Caco-2 (cell line): ENCODE results near the gene ITGB6. TPM values are rescaled to one million over a fixed set of nuclear protein-coding genes. Genes with fewer than 3 reads are reported as not detected.

Experiments
- BruUV-seq: library from RNA; stranded (reverse); fragments of 400-500 nt; replicated peaks from 2 replicates; lab custom pipeline; 2021; lab: Mats Ljungman, UMichigan
- CTCF ChIA-PET: fragments of 300-600 bp; sonication (Branson Sonifier 250); formaldehyde crosslinking; loops from one replicate; lab custom pipeline; 2022; ENCODE audit warnings: antibody characterized with exemption; lab: Charles Lee
- POLR2A ChIA-PET: fragments of 300-600 bp; sonication (Branson Sonifier 250); formaldehyde crosslinking; loops from one replicate; lab custom pipeline; 2022; ENCODE audit warnings: antibody characterized with exemption; lab: Charles Lee
- DNase-seq, 2 experiments: peaks; one replicate each; pipeline versions ENCODE4 v3.0.0 to v3.0.0-alpha.2; 2020 to 2022
- H3K27me3 ChIP-seq: replicated peaks from 2 replicates; pipeline ENCODE4 v1.6.0; 2011; ENCODE audit warnings: low read length; ENCODE audit not compliant: control insufficient read depth, insufficient read depth
- H3K36me3 ChIP-seq: 2 replicates; pipeline ENCODE4 v1.5.1; 2011; ENCODE audit warnings: low read length; ENCODE audit not compliant: control insufficient read depth, insufficient read depth
- H3K4me1 ChIP-seq: fragments of 250-450 bp; sonication (Bioruptor Pico); 2 replicates; pipeline ENCODE4 v1.5.1; 2020; ENCODE audit warnings: mild to moderate bottlenecking
- H3K4me3 ChIP-seq: 2 replicates; pipeline ENCODE4 v1.5.1; 2011; ENCODE audit warnings: low read depth, mild to moderate bottlenecking, control low read depth, low read length
- H3K9me3 ChIP-seq: fragments of 250-450 bp; sonication (Bioruptor Pico); 2 replicates; pipeline ENCODE4 v1.5.1; 2020; ENCODE audit warnings: mild to moderate bottlenecking, moderate library complexity
- H3K27ac Mint-ChIP-seq: one replicate; pipeline ENCODE4 v1.8.0; 2022; ENCODE audit warnings: mixed read lengths; ENCODE audit not compliant: unreplicated experiment
- H3K27me3 Mint-ChIP-seq: one replicate; pipeline ENCODE4 v1.8.0; 2022; ENCODE audit warnings: mixed read lengths; ENCODE audit not compliant: insufficient read depth, unreplicated experiment
- H3K36me3 Mint-ChIP-seq: one replicate; pipeline ENCODE4 v1.8.0; 2022; ENCODE audit warnings: mild to moderate bottlenecking, mixed read lengths; ENCODE audit not compliant: insufficient read depth, unreplicated experiment
- H3K4me1 Mint-ChIP-seq: one replicate; pipeline ENCODE4 v1.8.0; 2022; ENCODE audit warnings: low read depth, mixed read lengths; ENCODE audit not compliant: unreplicated experiment
- H3K4me3 Mint-ChIP-seq: one replicate; pipeline ENCODE4 v1.8.0; 2022; ENCODE audit warnings: mild to moderate bottlenecking, moderate library complexity, mixed read lengths; ENCODE audit not compliant: unreplicated experiment
- H3K9me3 Mint-ChIP-seq: one replicate; pipeline ENCODE4 v1.8.0; 2022; ENCODE audit warnings: mixed read lengths; ENCODE audit not compliant: unreplicated experiment
- CTCF ChIP-seq, 2 experiments: fragments of 200-600 bp in 1 of 2; IDR thresholded peaks; 1 replicate in 1 of 2; 2 replicates in 1 of 2; pipeline versions ENCODE4 v1.5.1 to v1.8.0; 2011 to 2022; ENCODE audit warnings: antibody characterized with exemption in 1 of 2, control low read depth in 1 of 2, inconsistent platforms in 1 of 2, low read depth in 1 of 2, low read length in 1 of 2, mild to moderate bottlenecking in 1 of 2, moderate library complexity in 1 of 2; ENCODE audit not compliant: insufficient read depth in 1 of 2, severe bottlenecking in 1 of 2, unreplicated experiment in 1 of 2
- intact Hi-C: fragments of 100-400 bp; cut with micrococcal nuclease; formaldehyde crosslinking; loops from one replicate; pipeline ENCODE4 v1.10.0; 2022; ENCODE audit not compliant: unreplicated experiment
- total RNA-seq: library from RNA; stranded (reverse); gene quantifications from 2 replicates; pipeline ENCODE4 v1.2.3, GENCODE V29; 2022

Gene ITGB6
- total RNA-seq, 1 experiment from 2014 or later = 1.7 TPM

GRCh38 chr2:160126315-160126714 is 73.8 kb downstream of the ITGB6 start:
- ChIA-PET POLR2A (no interaction called here), CTCF (no interaction called here)
- intact Hi-C loops = no loop called here
- DNase-seq = no peak
- Histone ChIP-seq H3K4me3 (no peak overlapping the region), H3K9me3 (no peaks in the 10 kb centered on the region), H3K27me3 (no peaks in the 10 kb centered on the region), H3K4me1 (no peaks in the 10 kb centered on the region), H3K36me3 (no peaks in the 10 kb centered on the region)
- Mint-ChIP-seq H3K27me3 (no peaks in the 10 kb centered on the region), H3K9me3 (no peaks in the 10 kb centered on the region), H3K36me3 (no peaks in the 10 kb centered on the region), H3K4me3 (no peak overlapping the region), H3K27ac (no peak overlapping the region), H3K4me1 (no peaks in the 10 kb centered on the region)
- no TSS peak for BruUV-seq
- TF ChIP-seq CTCF (IDR thresholded peaks at IDR 0.05; ENCODE audit: insufficient read depth in 1 of 2, low read depth in 1 of 2, low read length in 1 of 2, severe bottlenecking in 1 of 2, unreplicated experiment in 1 of 2) = no peak

- Mint-ChIP-seq H3K27me3 (no peaks in the 10 kb centered on the region), H3K4me1 (no peaks in the 10 kb centered on the region), H3K36me3 (no peaks in the 10 kb centered on the region), H3K9me3 (no peaks in the 10 kb centered on the region), H3K4me3 (no peak overlapping the region), H3K27ac (no peak overlapping the region)
- Histone ChIP-seq H3K4me1 (no peaks in the 10 kb centered on the region), H3K27me3 (no peaks in the 10 kb centered on the region), H3K36me3 (no peaks in the 10 kb centered on the region), H3K4me3 (no peak overlapping the region), H3K9me3 (no peaks in the 10 kb centered on the region)
- no peak for DNase-seq
- no peak for TF ChIP-seq CTCF (IDR thresholded peaks at IDR 0.05; ENCODE audit: insufficient read depth in 1 of 2, low read depth in 1 of 2, low read length in 1 of 2, severe bottlenecking in 1 of 2, unreplicated experiment in 1 of 2)
- POLR2A ChIA-PET = no interaction called here
- intact Hi-C loops = no loop called here
- BruUV-seq = no TSS peak
- CTCF ChIA-PET = no interaction called here
Measured at GRCh38 chr2:160125828-160126227, 74.2 kb downstream of the ITGB6 start.

GRCh38 chr2:160125366-160125765 is 74.7 kb downstream of the ITGB6 start:
- no peaks in the 10 kb centered on the region for H3K9me3 Mint-ChIP-seq
- H3K4me1 ChIP-seq = no peaks in the 10 kb centered on the region
- H3K27me3 Mint-ChIP-seq = no peaks in the 10 kb centered on the region
- DNase-seq = no peak
- H3K27me3 ChIP-seq = no peaks in the 10 kb centered on the region
- CTCF ChIA-PET = no interaction called here
- TF ChIP-seq CTCF (IDR thresholded peaks at IDR 0.05; ENCODE audit: insufficient read depth in 1 of 2, low read depth in 1 of 2, low read length in 1 of 2, severe bottlenecking in 1 of 2, unreplicated experiment in 1 of 2) = no peak
- H3K27ac Mint-ChIP-seq = no peak overlapping the region
- no peaks in the 10 kb centered on the region for H3K36me3 ChIP-seq
- intact Hi-C loops = no loop called here
- H3K4me3 Mint-ChIP-seq = no peak overlapping the region
- POLR2A ChIA-PET = no interaction called here
- no peaks in the 10 kb centered on the region for H3K9me3 ChIP-seq
- no peaks in the 10 kb centered on the region for H3K4me1 Mint-ChIP-seq
- no peaks in the 10 kb centered on the region for H3K36me3 Mint-ChIP-seq
- no TSS peak for BruUV-seq
- H3K4me3 ChIP-seq = no peak overlapping the region
